ENCODE measurements around the gene PDLIM1. TPM values are rescaled to one million over a fixed set of nuclear protein-coding genes. Genes with fewer than 3 reads are reported as not detected.

PDLIM1 gene
- total RNA-seq, 1 experiment from 2014 or later = 115 TPM

GRCh38 chr10:95309958-95310357 lies 19.2 kb upstream of the PDLIM1 start:
- H4K91ac ChIP-seq (ENCODE audit: insufficient read length, low read depth, low read length) = no peak overlapping the region
- no peak overlapping the region for H2BK20ac ChIP-seq (ENCODE audit: low read depth, low read length, poor library complexity, severe bottlenecking)
- no peak overlapping the region for H3K23ac ChIP-seq (ENCODE audit: insufficient read length, low read depth, low read length)
- no peak overlapping the region for H3K27ac ChIP-seq (ENCODE audit: insufficient read length, low read depth, low read length)
- H3K14ac ChIP-seq (ENCODE audit: insufficient read depth, low read length) = no peak overlapping the region
- H3K4me1 ChIP-seq (ENCODE audit: insufficient read depth, low read length) = peaks cover 19% of the 10 kb centered on the region
- no peaks in the 10 kb centered on the region for H3K27me3 ChIP-seq (ENCODE audit: insufficient read depth, low read length)
- DNase-seq = no peak
- no peak overlapping the region for H2BK15ac ChIP-seq (ENCODE audit: low read depth, low read length)
- no peak overlapping the region for H3K18ac ChIP-seq (ENCODE audit: insufficient read length, low read depth, low read length)
- H2BK5ac ChIP-seq (ENCODE audit: insufficient read length, low read length) = no peak overlapping the region
- Mint-ChIP-seq H3K4me3 (no peak overlapping the region), H3K9me3 (no peaks in the 10 kb centered on the region), H3K27ac (no peak overlapping the region), H3K36me3 (ENCODE audit: insufficient read depth in 1 of 3, low read depth in 3 of 3) (peaks cover 0 to 4% (median 4%) of the 10 kb centered on the region in 3 experiments; a peak in 2 of 7 replicates), H3K4me1 (peaks cover 53 to 60% of the 10 kb centered on the region in 2 experiments), H3K27me3 (ENCODE audit: low read depth) (peaks cover 45% of the 10 kb centered on the region)
- no peak overlapping the region for H4K8ac ChIP-seq (replicated peaks; ENCODE audit: insufficient read length, low read depth, low read length)
- H3K9me3 ChIP-seq (ENCODE audit: control insufficient read depth, low read depth, low read length) = no peaks in the 10 kb centered on the region
- no peaks in the 10 kb centered on the region for H3K79me1 ChIP-seq (ENCODE audit: insufficient read depth, low read depth, low read length, poor library complexity, severe bottlenecking)
- H2AFZ ChIP-seq (ENCODE audit: low read length) = no peak overlapping the region
- H2AK5ac ChIP-seq (ENCODE audit: insufficient read length, low read length) = no peak overlapping the region
- H3K4ac ChIP-seq (ENCODE audit: low read depth, low read length) = no peak overlapping the region
- H4K20me1 ChIP-seq (ENCODE audit: control insufficient read depth, insufficient read depth, insufficient read length) = no peaks in the 10 kb centered on the region
- H3K9ac ChIP-seq (ENCODE audit: extremely low read depth, insufficient read length, low read length) = no peak overlapping the region
- H2BK120ac ChIP-seq (ENCODE audit: low read depth, low read length, poor library complexity, severe bottlenecking) = no peak overlapping the region
- H3K23me2 ChIP-seq (ENCODE audit: insufficient read length, low read depth, low read length, poor library complexity, severe bottlenecking) = no peaks in the 10 kb centered on the region
- H3K79me2 ChIP-seq (ENCODE audit: insufficient read depth, low read length) = no peaks in the 10 kb centered on the region
- no peak overlapping the region for H3K4me2 ChIP-seq (ENCODE audit: insufficient read depth, insufficient read length, low read length)
- no peak overlapping the region for H4K5ac ChIP-seq (ENCODE audit: insufficient read length, low read depth, low read length)
- no peak overlapping the region for H3T11ph ChIP-seq (ENCODE audit: low read length)
- no peak overlapping the region for H3K56ac ChIP-seq (ENCODE audit: insufficient read length, low read depth, low read length)
- WGBS (ENCODE audit: extremely low coverage, insufficient read length, low lambda C conversion rate) = no CpG with 5 or more reads among the region's 1 CpG
- TF ChIP-seq CTCF (conservative IDR thresholded peaks at IDR 0.05) = no peak
- H2BK12ac ChIP-seq (ENCODE audit: insufficient read length, low read depth, low read length) = no peak overlapping the region
